ENCODE measurements around the gene SCYL3. TPM values are rescaled to one million over a fixed set of nuclear protein-coding genes. Genes with fewer than 3 reads are reported as not detected.

SCYL3 gene
- total RNA-seq, 1 experiment from 2014 or later = 9.4 TPM

DNA sequence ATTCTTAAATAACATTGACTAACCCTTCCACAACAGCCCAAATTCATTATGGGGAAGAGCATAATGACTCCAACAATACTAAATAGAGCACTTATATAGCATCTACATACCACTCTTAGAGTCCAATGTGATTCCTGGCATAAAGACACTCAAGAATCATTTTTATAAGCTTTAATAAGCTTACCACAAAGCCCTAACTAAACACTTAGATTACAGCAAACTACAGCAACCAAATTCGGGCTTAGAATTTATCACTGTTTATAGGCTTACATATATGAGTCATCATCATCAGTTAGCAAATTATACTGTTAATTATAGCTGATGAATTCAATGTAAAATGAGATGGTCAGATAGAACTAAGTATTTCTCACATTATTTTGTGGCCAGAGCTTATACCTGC is 7.3 kb downstream of the SCYL3 start:
- Histone ChIP-seq H4K20me1 (ENCODE audit: insufficient read depth, low read depth, low read length) (no peaks in the 10 kb centered on the region), H3K27ac (ENCODE audit: low read length) (no peak overlapping the region), H3K9me3 (ENCODE audit: low read length) (no peaks in the 10 kb centered on the region), H3K79me2 (ENCODE audit: low read length) (peaks cover 60% of the 10 kb centered on the region), H3K9me2 (replicated peaks; ENCODE audit: insufficient read depth, low read length) (no peaks in the 10 kb centered on the region), H3K4me2 (ENCODE audit: low read depth, low read length, poor library complexity, severe bottlenecking) (no peak overlapping the region), H3K36me3 (ENCODE audit: insufficient read depth, low read length) (peaks cover 14% of the 10 kb centered on the region), H3K4me3 (ENCODE audit: low read length) (no peak overlapping the region), H2AFZ (ENCODE audit: low read length) (no peak overlapping the region), H3K9ac (ENCODE audit: low read length) (no peak overlapping the region), H3K27me3 (ENCODE audit: low read length) (no peaks in the 10 kb centered on the region), H3K4me1 (ENCODE audit: low read length) (peaks cover 13% of the 10 kb centered on the region)
- DNase-seq = no peak

- no peak overlapping the region for H3K27ac ChIP-seq (ENCODE audit: low read length)
- H3K27me3 ChIP-seq (ENCODE audit: low read length) = no peaks in the 10 kb centered on the region
- H3K9ac ChIP-seq (ENCODE audit: low read length) = no peak overlapping the region
- H3K4me3 ChIP-seq (ENCODE audit: low read length) = no peak overlapping the region
- no peaks in the 10 kb centered on the region for H3K9me3 ChIP-seq (ENCODE audit: low read length)
- no peaks in the 10 kb centered on the region for H3K9me2 ChIP-seq (replicated peaks; ENCODE audit: insufficient read depth, low read length)
- H3K36me3 ChIP-seq (ENCODE audit: insufficient read depth, low read length) = peaks cover 14% of the 10 kb centered on the region
- peaks cover 5% of the 10 kb centered on the region for H3K4me1 ChIP-seq (ENCODE audit: low read length)
- DNase-seq = no peak
- H3K79me2 ChIP-seq (ENCODE audit: low read length) = peaks cover 51% of the 10 kb centered on the region
- no peak overlapping the region for H3K4me2 ChIP-seq (ENCODE audit: low read depth, low read length, poor library complexity, severe bottlenecking)
- H2AFZ ChIP-seq (ENCODE audit: low read length) = no peak overlapping the region
- no peaks in the 10 kb centered on the region for H4K20me1 ChIP-seq (ENCODE audit: insufficient read depth, low read depth, low read length)
Observed at GRCh38 chr1:169885207-169885606, 8.5 kb downstream of the SCYL3 start.

- Histone ChIP-seq H3K9me3 (ENCODE audit: low read length) (no peaks in the 10 kb centered on the region), H3K4me2 (ENCODE audit: low read depth, low read length, poor library complexity, severe bottlenecking) (no peak overlapping the region), H3K4me1 (ENCODE audit: low read length) (peaks cover 5% of the 10 kb centered on the region), H4K20me1 (ENCODE audit: insufficient read depth, low read depth, low read length) (no peaks in the 10 kb centered on the region), H3K9me2 (replicated peaks; ENCODE audit: insufficient read depth, low read length) (no peaks in the 10 kb centered on the region), H3K27me3 (ENCODE audit: low read length) (no peaks in the 10 kb centered on the region), H2AFZ (ENCODE audit: low read length) (no peak overlapping the region), H3K27ac (ENCODE audit: low read length) (no peak overlapping the region), H3K4me3 (ENCODE audit: low read length) (no peak overlapping the region), H3K36me3 (ENCODE audit: insufficient read depth, low read length) (peaks cover 14% of the 10 kb centered on the region), H3K9ac (ENCODE audit: low read length) (no peak overlapping the region), H3K79me2 (ENCODE audit: low read length) (peaks cover 46% of the 10 kb centered on the region)
- no peak for DNase-seq
Observed at GRCh38 chr1:169884634-169885033, 9.1 kb downstream of the SCYL3 start.

- peaks cover 11% of the 10 kb centered on the region; the same call in 1 of the 2 replicates for H3K36me3 ChIP-seq (ENCODE audit: insufficient read depth, low read length)
- H3K9me2 ChIP-seq (replicated peaks; ENCODE audit: insufficient read depth, low read length) = no peaks in the 10 kb centered on the region
- DNase-seq = no peak
- H3K79me2 ChIP-seq (ENCODE audit: low read length) = peaks cover 34% of the 10 kb centered on the region
- H3K4me2 ChIP-seq (ENCODE audit: low read depth, low read length, poor library complexity, severe bottlenecking) = no peak overlapping the region
- no peak overlapping the region for H3K27ac ChIP-seq (ENCODE audit: low read length)
- H4K20me1 ChIP-seq (ENCODE audit: insufficient read depth, low read depth, low read length) = no peaks in the 10 kb centered on the region
- no peaks in the 10 kb centered on the region for H3K9me3 ChIP-seq (ENCODE audit: low read length)
- no peak overlapping the region for H2AFZ ChIP-seq (ENCODE audit: low read length)
- H3K4me1 ChIP-seq (ENCODE audit: low read length) = peaks cover 10% of the 10 kb centered on the region
- no peaks in the 10 kb centered on the region for H3K27me3 ChIP-seq (ENCODE audit: low read length)
- no peak overlapping the region for H3K4me3 ChIP-seq (ENCODE audit: low read length)
- H3K9ac ChIP-seq (ENCODE audit: low read length) = no peak overlapping the region
Observed at GRCh38 chr1:169882039-169882511, 11.6 kb downstream of the SCYL3 start.

DNA sequence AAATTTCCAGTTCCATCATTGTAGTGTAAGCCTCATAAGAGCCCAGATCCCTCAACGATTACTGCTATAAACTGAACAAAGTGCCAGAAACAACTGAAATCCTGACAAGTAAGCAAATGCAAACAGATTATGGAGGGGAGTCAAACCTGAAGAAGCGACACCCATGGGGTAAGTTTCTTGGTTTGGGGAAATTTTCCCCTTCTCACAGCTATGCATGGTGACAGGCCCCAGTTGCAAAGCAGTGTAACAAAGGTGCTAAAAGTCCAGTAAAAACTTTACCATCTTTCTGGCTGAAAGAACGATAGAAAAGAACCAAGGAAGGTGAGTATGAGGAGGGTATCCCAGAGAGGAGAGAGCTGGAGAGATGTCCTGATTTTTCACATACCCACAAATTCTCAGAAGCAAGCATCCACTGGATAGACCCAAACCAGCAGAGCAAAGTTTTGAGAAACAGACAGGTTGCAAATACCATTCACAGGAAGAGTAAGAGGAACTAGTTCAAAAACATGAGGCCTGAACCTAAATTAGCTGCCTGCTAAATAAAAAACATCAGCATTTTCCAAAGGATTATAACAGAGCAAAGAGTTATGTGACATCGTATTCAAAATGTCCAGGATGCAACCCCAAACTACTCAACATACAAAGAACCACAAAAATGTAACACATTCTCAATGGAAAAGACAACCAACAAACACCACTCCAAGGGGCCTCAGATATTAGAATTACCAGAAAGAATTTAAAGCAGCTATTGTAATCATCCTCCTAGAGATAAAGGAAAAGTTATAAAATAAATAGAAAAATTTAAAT is 14.5 kb downstream of the SCYL3 start:
- 0 out of 2 replicates have a peak overlapping the region, but pooled peaks have one; percentile 6 for H3K27ac ChIP-seq (ENCODE audit: low read length)
- H4K20me1 ChIP-seq (ENCODE audit: insufficient read depth, low read depth, low read length) = no peaks in the 10 kb centered on the region
- H3K9me3 ChIP-seq (ENCODE audit: low read length) = no peaks in the 10 kb centered on the region; the same call in 1 of the 2 replicates
- no peak overlapping the region for H2AFZ ChIP-seq (ENCODE audit: low read length)
- no peak overlapping the region for H3K4me2 ChIP-seq (ENCODE audit: low read depth, low read length, poor library complexity, severe bottlenecking)
- no peak for DNase-seq
- H3K9me2 ChIP-seq (replicated peaks; ENCODE audit: insufficient read depth, low read length) = no peaks in the 10 kb centered on the region
- H3K9ac ChIP-seq (ENCODE audit: low read length) = no peak overlapping the region
- peaks cover 26% of the 10 kb centered on the region for H3K79me2 ChIP-seq (ENCODE audit: low read length)
- no peak overlapping the region for H3K4me3 ChIP-seq (ENCODE audit: low read length)
- peaks cover 7% of the 10 kb centered on the region for H3K4me1 ChIP-seq (ENCODE audit: low read length)
- peaks cover 23% of the 10 kb centered on the region for H3K36me3 ChIP-seq (ENCODE audit: insufficient read depth, low read length)
- H3K27me3 ChIP-seq (ENCODE audit: low read length) = no peaks in the 10 kb centered on the region

GRCh38 chr1:169878498-169878897 is 15.2 kb downstream of the SCYL3 start:
- Histone ChIP-seq H3K4me2 (ENCODE audit: low read depth, low read length, poor library complexity, severe bottlenecking) (no peak overlapping the region), H3K4me3 (ENCODE audit: low read length) (no peak overlapping the region), H3K9me2 (replicated peaks; ENCODE audit: insufficient read depth, low read length) (no peaks in the 10 kb centered on the region), H3K79me2 (ENCODE audit: low read length) (peaks cover 29% of the 10 kb centered on the region), H3K4me1 (ENCODE audit: low read length) (peaks cover 15% of the 10 kb centered on the region), H2AFZ (ENCODE audit: low read length) (no peak overlapping the region), H3K27ac (ENCODE audit: low read length) (no peak overlapping the region), H3K36me3 (ENCODE audit: insufficient read depth, low read length) (peaks cover 30% of the 10 kb centered on the region), H4K20me1 (ENCODE audit: insufficient read depth, low read depth, low read length) (no peaks in the 10 kb centered on the region), H3K9ac (ENCODE audit: low read length) (no peak overlapping the region), H3K27me3 (ENCODE audit: low read length) (no peaks in the 10 kb centered on the region), H3K9me3 (ENCODE audit: low read length) (no peaks in the 10 kb centered on the region; the same call in 1 of the 2 replicates)
- no peak for DNase-seq

DNA sequence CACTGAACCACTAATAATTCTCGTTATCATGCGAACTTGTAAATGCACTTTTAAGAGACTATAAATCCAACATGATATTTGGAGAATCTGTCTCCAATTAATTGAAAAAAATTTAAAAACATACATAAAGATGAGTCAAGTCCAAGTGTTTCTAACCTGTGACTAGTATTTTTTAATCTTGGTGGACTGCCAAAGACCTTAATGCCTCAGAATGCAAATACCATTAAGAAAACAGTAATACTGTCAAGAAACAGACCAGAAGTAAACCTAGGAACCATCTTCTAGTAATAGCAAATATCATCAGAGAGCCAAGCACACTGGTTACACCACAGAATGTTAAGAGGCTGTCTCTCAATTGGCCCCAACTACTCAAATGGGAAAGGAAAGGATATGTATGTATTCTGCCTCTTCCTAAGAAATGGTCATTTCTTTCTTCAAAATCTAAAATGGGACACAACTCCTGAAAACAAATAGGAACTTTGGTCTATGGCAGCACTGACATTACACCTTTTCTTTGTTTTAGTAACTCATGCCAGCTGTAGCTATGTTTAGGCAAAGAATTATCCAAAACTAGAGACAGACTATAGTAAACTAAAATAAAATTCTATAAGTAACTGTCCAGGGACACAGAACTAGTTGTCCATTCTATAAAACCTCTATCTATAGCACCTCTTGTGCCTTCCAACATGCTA is 15.8 kb downstream of the SCYL3 start:
- Histone ChIP-seq H3K9ac (ENCODE audit: low read length) (no peak overlapping the region), H4K20me1 (ENCODE audit: insufficient read depth, low read depth, low read length) (no peaks in the 10 kb centered on the region), H3K36me3 (ENCODE audit: insufficient read depth, low read length) (peaks cover 36% of the 10 kb centered on the region), H3K9me2 (replicated peaks; ENCODE audit: insufficient read depth, low read length) (no peaks in the 10 kb centered on the region), H3K4me1 (ENCODE audit: low read length) (peaks cover 18% of the 10 kb centered on the region), H3K79me2 (ENCODE audit: low read length) (peaks cover 29% of the 10 kb centered on the region), H2AFZ (ENCODE audit: low read length) (no peak overlapping the region), H3K27ac (ENCODE audit: low read length) (no peak overlapping the region), H3K4me3 (ENCODE audit: low read length) (no peak overlapping the region), H3K27me3 (ENCODE audit: low read length) (no peaks in the 10 kb centered on the region), H3K4me2 (ENCODE audit: low read depth, low read length, poor library complexity, severe bottlenecking) (no peak overlapping the region), H3K9me3 (ENCODE audit: low read length) (no peaks in the 10 kb centered on the region; the same call in 1 of the 2 replicates)
- DNase-seq = no peak

DNA sequence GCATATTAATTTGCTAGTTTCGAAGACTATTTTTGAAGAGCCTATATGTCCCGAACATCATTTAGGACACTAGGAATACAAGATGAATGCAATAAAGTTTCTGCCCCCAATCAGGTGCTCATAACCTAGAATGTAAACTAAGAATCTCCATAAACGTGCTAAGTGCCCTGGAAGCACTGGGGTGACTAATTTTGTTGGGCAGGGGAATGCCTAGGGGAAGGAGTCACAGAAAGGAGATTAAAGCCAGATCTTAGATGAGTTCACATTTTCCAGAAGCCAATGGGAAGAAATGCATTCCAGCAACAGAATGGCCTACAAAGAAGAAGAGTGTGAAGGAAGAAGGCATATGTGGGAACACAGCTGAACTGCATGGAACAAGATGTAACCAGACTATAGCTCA is 19.5 kb downstream of the SCYL3 start:
- H3K4me3 ChIP-seq (ENCODE audit: low read length) = 0 out of 2 replicates have a peak overlapping the region, but pooled peaks have one; percentile 8

More for the DNA sequence above, 19.5 kb downstream of the SCYL3 start:
- H3K4me2 ChIP-seq (ENCODE audit: low read depth, low read length, poor library complexity, severe bottlenecking) = peak overlapping the region; percentile 37
- H3K79me2 ChIP-seq (ENCODE audit: low read length) = peaks cover 20% of the 10 kb centered on the region
- H3K36me3 ChIP-seq (ENCODE audit: insufficient read depth, low read length) = peaks cover 69% of the 10 kb centered on the region
- peak overlapping the region; percentile 74 for H3K27ac ChIP-seq (ENCODE audit: low read length)
- DNase-seq = no peak
- H2AFZ ChIP-seq (ENCODE audit: low read length) = no peak overlapping the region
- H3K4me1 ChIP-seq (ENCODE audit: low read length) = peaks cover 14% of the 10 kb centered on the region
- H3K9ac ChIP-seq (ENCODE audit: low read length) = no peak overlapping the region
- no peaks in the 10 kb centered on the region for H3K9me2 ChIP-seq (replicated peaks; ENCODE audit: insufficient read depth, low read length)
- H4K20me1 ChIP-seq (ENCODE audit: insufficient read depth, low read depth, low read length) = no peaks in the 10 kb centered on the region
- no peaks in the 10 kb centered on the region for H3K27me3 ChIP-seq (ENCODE audit: low read length)
- no peaks in the 10 kb centered on the region; the same call in 1 of the 2 replicates for H3K9me3 ChIP-seq (ENCODE audit: low read length)
